ENCODE data around the gene PSIP1.
"Not testable (repeated sequence)": the region's sequence is repeated elsewhere in the genome, so short reads cannot be mapped to it uniquely, and the experiment has no call there.

Gene PSIP1

DNA sequence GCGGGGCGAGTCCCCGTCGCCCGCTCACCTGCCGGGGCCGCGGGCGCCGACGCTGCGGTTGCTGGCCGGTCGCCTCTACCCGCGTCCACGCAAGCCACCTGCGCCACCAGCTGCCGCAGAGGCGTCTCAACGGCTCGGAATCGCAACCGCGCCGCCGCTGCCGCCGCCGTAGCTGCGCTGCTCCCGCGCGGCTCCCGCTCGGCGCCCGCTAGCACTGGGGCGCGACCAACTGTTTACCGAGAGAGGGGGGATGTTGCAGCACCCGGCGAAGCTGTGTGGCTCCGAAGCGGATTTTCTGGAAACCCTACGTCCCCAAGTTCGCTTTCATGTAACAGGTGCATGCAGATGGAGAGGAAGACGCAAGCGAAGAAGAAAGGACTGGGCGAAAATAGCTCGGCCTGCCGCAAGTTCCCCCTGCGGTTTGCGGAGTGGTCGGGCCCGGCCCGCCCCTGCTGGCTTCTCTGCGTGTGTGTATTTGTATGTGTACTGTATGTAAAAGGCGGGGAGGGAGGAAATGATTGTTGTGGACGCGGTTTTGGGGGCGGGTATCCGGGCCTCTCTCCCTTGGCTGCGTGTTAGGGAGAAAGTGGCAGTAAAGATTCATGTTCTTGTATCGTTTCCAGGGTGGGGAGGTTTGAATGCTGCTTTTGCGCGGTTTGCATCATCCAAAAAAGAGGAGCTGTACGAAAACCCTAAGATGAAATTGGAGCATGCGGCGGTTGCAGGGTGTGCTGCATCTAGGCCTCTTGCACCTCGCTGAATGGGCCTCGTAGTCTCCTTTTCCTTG, at the start of gene PSIP1:
TSS of gene PSIP1 (minus strand) at position 182 of the 787 bp plus-strand sequence. CDS start 782 bp downstream, outside the sequence.
- Histone ChIP-seq H3K9me3 (ENCODE audit: control insufficient read depth, insufficient read depth, low read length) (no peaks in the 10 kb centered on the region), H3K36me3 (ENCODE audit: insufficient read depth, low read length) (peaks cover 13% of the 10 kb centered on the region), H3K9ac (ENCODE audit: low read depth, low read length) (peak within 1 kb of the TSS; percentile 83), H3K4me1 (ENCODE audit: insufficient read depth, low read length) (peaks cover 17% of the 10 kb centered on the region)

DNA sequence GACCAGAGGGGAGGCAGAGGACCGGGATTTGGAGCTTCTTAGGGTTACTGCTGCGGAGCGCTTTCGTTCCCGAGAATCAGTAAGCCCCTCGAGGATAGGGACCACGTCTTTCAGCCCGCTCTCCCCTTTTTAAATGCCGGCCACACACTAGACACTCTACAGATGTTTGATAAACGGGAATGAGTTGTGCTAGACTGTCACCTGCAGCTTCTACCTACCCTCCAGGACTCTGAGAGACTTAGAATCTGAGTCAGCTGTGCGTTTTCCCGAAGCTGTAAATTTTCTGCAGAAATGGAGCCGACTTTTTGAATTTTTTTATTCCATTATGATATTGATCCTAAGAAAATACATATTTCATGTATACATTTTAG, 42.7 kb upstream of the PSIP1 start:
- H3K9ac ChIP-seq (ENCODE audit: low read depth, low read length): peak overlapping the region; percentile 94; the same call in 1 of the 2 replicates
- no peaks in the 10 kb centered on the region for H3K9me3 ChIP-seq (ENCODE audit: control insufficient read depth, insufficient read depth, low read length)
- H3K4me1 ChIP-seq (ENCODE audit: insufficient read depth, low read length): no peaks in the 10 kb centered on the region
- H3K36me3 ChIP-seq (ENCODE audit: insufficient read depth, low read length): no peaks in the 10 kb centered on the region

DNA sequence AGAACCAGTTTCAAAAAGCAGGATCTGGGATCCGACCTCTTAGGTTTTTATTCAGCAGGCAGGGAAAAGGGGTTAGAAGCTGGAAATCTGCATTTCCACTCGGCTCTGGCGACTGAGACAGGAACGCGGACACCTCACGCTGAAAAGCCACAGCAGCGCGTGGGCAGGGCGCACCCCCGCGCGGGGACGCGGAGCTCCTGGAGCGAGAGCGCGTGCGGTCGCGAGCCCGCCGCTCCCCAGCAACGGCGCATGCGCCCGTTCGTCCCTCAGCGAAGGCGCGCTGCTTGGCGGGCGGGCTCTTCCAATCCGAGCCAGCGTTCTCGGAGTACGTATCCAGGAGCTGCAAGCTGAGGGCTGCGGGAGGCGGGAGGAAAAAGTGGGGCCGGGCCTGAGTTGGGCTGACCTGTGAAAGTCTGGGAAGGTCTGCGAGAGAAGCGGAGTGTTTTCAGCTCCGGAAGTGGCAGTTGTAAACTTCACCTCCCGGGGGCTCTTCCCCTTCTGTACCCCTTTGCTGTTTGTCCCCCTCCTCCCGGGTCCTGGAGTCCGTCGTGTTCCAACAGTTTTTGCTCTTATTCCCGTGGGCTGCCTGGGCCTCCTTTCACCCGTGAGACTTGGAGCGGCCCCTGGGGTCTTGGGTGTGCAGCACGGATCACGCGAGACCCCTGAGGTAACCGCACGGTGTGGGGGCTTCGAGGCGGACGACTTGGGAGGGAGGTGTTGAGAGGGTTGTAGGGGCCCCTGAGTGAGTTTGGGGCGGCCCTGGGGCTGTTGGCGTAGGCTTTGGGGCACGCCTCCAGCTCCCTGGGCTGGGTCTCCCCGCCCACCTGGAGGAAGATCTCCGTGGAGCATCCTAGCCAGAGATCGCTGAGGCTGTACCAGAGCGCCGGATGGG, 42.1 kb upstream of the PSIP1 start, which contains the start of gene CCDC171:
TSS of gene CCDC171 (plus strand) at position 408 of the 892 bp plus-strand sequence. CDS start 11,046 bp downstream, outside the sequence.
- no peaks in the 10 kb centered on the region for H3K36me3 ChIP-seq (ENCODE audit: insufficient read depth, low read length)
- H3K9ac ChIP-seq (ENCODE audit: low read depth, low read length): peak within 1 kb of the TSS; percentile 94
- H3K9me3 ChIP-seq (ENCODE audit: control insufficient read depth, insufficient read depth, low read length): no peaks in the 10 kb centered on the region
- H3K4me1 ChIP-seq (ENCODE audit: insufficient read depth, low read length): no peaks in the 10 kb centered on the region

DNA sequence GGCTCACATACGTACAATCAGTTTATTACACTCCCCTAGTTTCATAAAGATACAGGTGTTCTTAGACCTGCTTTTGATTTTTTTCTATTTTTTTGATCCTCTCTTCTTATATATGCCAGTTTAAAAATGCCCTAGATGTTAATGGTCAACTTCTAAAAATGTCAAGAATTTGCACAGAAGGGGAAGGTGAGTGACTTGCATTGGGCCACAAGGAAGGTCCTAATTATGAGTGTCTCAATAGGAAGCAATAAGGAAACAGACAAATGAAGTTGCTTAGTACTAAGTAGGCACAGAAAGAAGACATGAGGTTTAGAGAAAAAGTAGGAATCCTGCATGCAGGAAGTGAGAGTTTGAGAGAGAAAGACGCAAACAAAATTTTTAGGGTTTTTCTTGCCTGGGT, 38.8 kb upstream of the PSIP1 start:
- Histone ChIP-seq H3K9me3 (ENCODE audit: control insufficient read depth, insufficient read depth, low read length) (no peaks in the 10 kb centered on the region), H3K4me1 (ENCODE audit: insufficient read depth, low read length) (no peaks in the 10 kb centered on the region), H3K9ac (ENCODE audit: low read depth, low read length) (no peak overlapping the region), H3K36me3 (ENCODE audit: insufficient read depth, low read length) (no peaks in the 10 kb centered on the region)

DNA sequence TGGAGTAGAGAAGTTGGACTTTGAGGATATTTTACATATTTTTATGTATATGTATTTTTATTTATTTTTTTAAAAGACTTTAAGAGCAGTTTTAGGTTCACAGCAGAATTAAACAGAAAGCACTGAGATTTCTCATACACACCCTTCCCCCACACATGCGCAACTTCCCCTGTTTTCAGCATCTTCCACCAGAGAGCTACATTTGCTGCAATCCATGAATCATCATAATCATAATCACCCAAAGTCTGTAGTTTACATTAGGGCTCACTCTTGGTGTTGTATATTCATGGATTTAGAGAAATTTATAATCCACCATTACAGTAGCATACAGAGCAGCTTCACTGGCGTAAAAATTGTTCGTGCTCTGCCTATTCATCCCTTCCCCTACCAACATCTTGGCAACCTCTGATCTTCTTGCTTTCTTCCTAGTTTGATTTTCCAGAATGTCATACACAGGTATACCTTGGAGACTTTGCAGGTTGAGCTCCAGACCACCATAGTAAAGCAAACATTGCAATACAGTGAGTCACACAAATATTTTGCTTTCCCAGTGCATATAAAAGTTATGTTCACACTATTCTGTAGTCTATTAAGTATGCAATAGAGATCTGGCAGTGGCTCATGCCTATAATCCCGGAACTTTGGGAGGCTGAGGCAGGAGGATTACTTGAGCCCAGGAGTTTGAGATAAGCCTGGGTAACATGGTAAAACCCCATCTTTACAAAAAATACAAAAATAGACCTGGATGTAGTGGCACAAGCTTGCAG, 32.5 kb upstream of the PSIP1 start:
- no peaks in the 10 kb centered on the region for H3K9me3 ChIP-seq (ENCODE audit: control insufficient read depth, insufficient read depth, low read length)
- H3K4me1 ChIP-seq (ENCODE audit: insufficient read depth, low read length): no peaks in the 10 kb centered on the region
- H3K9ac ChIP-seq (ENCODE audit: low read depth, low read length): no peak overlapping the region
- no peaks in the 10 kb centered on the region for H3K36me3 ChIP-seq (ENCODE audit: insufficient read depth, low read length)

DNA sequence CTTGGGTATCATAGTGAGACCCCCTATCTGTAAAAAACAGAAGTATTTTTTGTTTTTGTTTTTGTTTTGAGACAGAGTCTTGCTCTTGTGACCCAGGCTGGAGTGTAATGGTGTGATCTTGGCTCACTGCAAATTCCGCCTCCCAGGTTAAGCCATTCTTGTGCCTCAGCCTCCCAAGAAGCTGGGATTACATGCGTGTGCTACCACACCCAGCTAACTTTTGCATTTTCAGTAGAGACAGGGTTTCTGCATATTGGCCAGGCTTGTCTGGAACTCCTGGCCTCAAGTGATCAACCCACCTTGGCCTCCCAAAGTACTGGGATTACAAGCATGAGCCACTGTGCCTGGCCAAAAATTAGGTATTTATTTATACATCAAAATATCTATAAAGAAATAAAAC, 31.9 kb upstream of the PSIP1 start:
- no peak overlapping the region for H3K9ac ChIP-seq (ENCODE audit: low read depth, low read length)
- H3K4me1 ChIP-seq (ENCODE audit: insufficient read depth, low read length): no peaks in the 10 kb centered on the region
- H3K9me3 ChIP-seq (ENCODE audit: control insufficient read depth, insufficient read depth, low read length): no peaks in the 10 kb centered on the region
- no peaks in the 10 kb centered on the region for H3K36me3 ChIP-seq (ENCODE audit: insufficient read depth, low read length)

DNA sequence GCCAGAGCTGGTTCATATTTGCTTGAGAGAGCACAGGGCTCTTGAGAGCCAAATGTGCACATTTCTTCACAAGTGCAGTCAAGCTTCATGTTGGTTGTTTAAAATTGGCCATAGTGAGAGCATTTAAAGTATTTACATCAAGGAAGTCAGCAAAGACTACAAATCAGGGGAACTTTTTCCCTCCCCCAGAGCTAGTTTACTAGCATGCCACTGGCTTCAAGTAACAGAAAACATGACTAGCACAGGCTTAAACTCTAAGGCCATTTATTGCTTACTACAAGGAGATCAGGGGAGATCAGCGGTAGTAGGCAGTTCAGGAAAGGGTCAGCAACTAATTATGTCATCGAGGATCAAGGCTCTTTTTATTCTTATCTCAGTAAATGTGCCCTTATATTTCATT, 31.1 kb upstream of the PSIP1 start:
- H3K9ac ChIP-seq (ENCODE audit: low read depth, low read length): no peak overlapping the region
- H3K36me3 ChIP-seq (ENCODE audit: insufficient read depth, low read length): no peaks in the 10 kb centered on the region
- no peaks in the 10 kb centered on the region for H3K4me1 ChIP-seq (ENCODE audit: insufficient read depth, low read length)
- no peaks in the 10 kb centered on the region for H3K9me3 ChIP-seq (ENCODE audit: control insufficient read depth, insufficient read depth, low read length)

DNA sequence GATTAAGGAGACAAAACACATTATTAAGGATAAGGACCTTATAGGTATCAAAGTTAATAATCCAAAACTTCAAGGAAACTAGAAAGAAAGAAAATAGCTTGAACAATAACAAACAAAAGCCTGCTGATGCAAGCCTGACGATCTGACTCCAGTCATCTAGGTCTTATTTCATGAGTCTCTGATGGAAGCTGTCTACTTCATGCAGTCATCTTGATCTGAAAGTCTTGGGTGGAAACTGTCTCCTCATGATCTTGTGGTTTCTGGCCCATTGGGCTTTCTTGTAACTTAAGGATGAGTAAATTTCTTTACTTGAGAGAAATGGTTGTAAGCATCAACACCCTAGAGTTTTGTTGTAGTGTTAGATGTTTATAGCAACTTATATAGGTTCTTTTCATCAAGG, 20.6 kb upstream of the PSIP1 start:
- Histone ChIP-seq H3K9me3 (ENCODE audit: control insufficient read depth, insufficient read depth, low read length) (no peaks in the 10 kb centered on the region), H3K9ac (ENCODE audit: low read depth, low read length) (no peak overlapping the region), H3K4me1 (ENCODE audit: insufficient read depth, low read length) (no peaks in the 10 kb centered on the region), H3K36me3 (ENCODE audit: insufficient read depth, low read length) (no peaks in the 10 kb centered on the region)

DNA sequence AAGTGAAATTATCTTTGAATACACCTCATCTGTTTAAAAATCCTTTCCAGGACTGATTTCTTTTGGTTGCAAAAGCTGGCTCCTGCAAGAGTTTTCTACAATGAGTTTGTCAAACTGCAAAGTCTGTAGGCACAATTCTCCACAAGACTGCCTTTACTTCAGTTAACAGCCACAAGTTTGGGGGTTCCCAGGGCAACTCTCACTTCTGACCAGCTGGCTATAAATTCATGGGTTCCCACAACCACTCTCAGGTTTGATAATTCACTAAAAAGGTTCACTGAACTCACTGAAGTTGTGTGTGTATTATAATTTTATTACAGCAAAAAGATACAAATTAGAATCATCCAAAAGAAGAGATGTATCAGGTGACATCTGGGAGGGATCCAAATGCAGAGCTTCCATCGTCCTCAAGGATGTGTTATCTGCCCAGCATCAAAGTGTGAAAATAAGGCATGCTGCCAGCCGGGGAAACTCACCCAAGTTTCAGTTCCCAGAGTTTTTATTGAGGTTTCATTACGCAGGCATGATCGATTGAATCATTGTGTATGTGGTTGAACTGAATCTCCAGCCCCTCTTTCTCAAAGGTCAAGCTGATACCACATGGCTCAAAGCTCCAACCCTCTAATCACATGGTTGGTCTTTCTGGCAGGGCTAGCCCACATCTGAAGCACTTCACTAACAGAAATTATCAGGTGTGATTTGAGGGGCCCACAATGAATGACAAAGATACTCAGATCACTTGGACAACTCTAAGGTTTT, 19.0 kb upstream of the PSIP1 start:
- H3K36me3 ChIP-seq (ENCODE audit: insufficient read depth, low read length): no peaks in the 10 kb centered on the region
- no peak overlapping the region for H3K9ac ChIP-seq (ENCODE audit: low read depth, low read length)
- no peaks in the 10 kb centered on the region for H3K4me1 ChIP-seq (ENCODE audit: insufficient read depth, low read length)
- no peaks in the 10 kb centered on the region for H3K9me3 ChIP-seq (ENCODE audit: control insufficient read depth, insufficient read depth, low read length)

DNA sequence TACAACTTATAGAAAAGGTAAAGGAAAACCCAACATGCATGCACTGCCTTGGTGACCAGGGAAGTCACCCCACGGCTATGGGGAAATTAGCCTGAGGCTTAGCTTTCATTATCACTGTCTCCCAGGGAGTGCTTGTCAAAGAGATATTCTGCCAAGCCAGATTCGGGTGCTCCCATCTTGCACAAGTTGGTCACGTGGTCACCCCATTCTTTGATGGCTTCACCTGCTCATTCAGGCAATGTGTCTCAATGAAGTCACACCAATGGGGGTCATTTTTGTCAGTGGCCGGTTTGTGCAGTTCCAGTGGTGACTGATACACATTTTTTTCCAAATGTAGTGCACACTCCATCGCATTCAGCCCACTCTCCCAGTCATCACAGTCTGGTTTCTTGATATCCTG, 16.3 kb upstream of the PSIP1 start:
- H3K36me3 ChIP-seq (ENCODE audit: insufficient read depth, low read length); H3K4me1 ChIP-seq (ENCODE audit: insufficient read depth, low read length); H3K9me3 ChIP-seq (ENCODE audit: control insufficient read depth, insufficient read depth, low read length); H3K9ac ChIP-seq (ENCODE audit: low read depth, low read length): not testable (repeated sequence)

DNA sequence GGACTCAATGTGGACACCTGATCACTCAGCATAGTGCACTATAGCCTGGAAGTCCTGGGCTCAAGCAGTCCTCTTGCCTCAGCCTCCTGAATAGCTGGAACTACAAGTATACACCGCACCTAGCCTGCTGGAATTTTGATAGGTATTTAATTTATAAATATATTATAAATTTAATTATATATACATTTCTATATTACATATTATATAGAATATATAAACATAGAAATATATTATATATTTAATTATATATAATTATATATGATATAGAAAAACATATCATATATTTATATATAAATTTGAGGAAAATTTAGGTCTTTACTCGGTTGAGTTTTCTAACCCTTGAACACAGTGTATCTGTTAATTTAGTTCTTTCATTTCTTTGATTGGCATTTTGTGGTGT, 15.2 kb upstream of the PSIP1 start:
- Histone ChIP-seq H3K9ac (ENCODE audit: low read depth, low read length) (no peak overlapping the region), H3K4me1 (ENCODE audit: insufficient read depth, low read length) (no peaks in the 10 kb centered on the region), H3K36me3 (ENCODE audit: insufficient read depth, low read length) (no peaks in the 10 kb centered on the region), H3K9me3 (ENCODE audit: control insufficient read depth, insufficient read depth, low read length) (no peaks in the 10 kb centered on the region)

DNA sequence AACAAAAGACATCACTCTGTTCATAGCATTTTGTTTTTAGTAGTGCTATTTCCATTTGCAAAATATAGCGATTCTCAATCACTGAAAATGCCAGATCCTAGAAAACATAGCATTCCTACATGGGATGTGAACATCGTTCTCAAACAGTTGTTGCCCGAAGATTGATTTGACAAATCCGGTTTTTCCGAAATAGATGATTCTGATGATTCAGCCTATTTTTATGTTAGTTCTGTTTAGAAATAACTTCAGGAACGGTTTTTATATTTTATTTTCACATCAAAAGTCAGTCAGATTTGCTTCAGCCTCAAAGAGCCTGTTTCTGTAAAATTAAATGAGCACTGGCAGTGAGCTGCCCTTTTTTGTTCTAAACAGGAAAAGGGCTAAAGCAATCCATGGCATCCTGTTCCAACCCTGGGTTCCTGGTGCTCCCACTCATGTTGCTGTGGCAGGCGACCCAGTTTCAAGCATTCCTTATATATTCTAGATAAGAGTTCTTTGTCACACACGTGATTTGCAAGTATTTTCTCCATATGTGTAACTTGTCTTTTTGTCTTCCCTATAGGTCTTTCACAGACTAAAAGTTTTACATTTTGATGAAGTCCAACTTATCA, 14.2 kb upstream of the PSIP1 start:
- no peaks in the 10 kb centered on the region for H3K36me3 ChIP-seq (ENCODE audit: insufficient read depth, low read length)
- H3K9me3 ChIP-seq (ENCODE audit: control insufficient read depth, insufficient read depth, low read length): no peaks in the 10 kb centered on the region
- H3K4me1 ChIP-seq (ENCODE audit: insufficient read depth, low read length): no peaks in the 10 kb centered on the region
- no peak overlapping the region for H3K9ac ChIP-seq (ENCODE audit: low read depth, low read length)

DNA sequence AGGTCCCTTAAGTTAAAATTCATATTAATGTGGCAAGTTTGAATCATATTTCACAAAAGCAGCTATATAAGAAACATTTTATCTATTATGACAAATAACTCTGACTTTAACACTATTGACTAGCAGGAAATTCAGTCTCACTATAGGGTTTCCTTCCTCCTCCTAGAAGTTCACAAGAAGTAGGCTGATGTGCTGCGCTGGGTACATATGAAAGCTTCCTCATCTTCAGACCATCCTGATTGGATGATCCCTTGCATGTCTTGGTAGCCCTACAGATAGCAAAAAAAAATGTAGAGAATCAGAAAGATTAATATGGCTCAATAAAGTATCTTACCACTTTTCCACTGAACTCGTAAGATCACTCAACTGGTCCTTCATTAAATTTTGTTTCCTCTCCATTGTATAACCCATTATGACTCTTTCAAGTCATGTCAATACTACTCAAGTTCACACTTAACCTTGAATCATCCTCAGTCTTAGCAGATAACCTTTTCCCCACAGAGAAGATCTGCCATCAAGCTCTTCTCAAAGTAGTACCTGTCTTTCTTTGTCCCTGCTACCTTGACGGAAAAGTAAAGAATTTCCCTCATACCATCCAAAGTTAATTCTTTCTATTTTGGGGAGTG, 11.5 kb upstream of the PSIP1 start:
- Histone ChIP-seq H3K9me3 (ENCODE audit: control insufficient read depth, insufficient read depth, low read length) (no peaks in the 10 kb centered on the region), H3K4me1 (ENCODE audit: insufficient read depth, low read length) (no peaks in the 10 kb centered on the region), H3K9ac (ENCODE audit: low read depth, low read length) (no peak overlapping the region), H3K36me3 (ENCODE audit: insufficient read depth, low read length) (no peaks in the 10 kb centered on the region)

All from ES-I3 (cell line).